Endothelial cell of umbilical vein (primary cell): ENCODE measurements around the gene TCF25.

Experiments used
- CTCF ChIP-seq, 2 donors: IDR thresholded peaks; 1 replicate in 1 of 2; 2 replicates in 1 of 2; pipeline ENCODE4 v1.5.1; 2011; ENCODE audit warnings: low read length in 2 of 2, mild to moderate bottlenecking in 2 of 2, moderate library complexity in 2 of 2, control low read depth in 1 of 2, inconsistent platforms in 1 of 2, low read depth in 1 of 2; ENCODE audit not compliant: insufficient read depth in 1 of 2; ENCODE audit errors: extremely low read depth in 1 of 2
- MYC ChIP-seq: IDR thresholded peaks from one replicate; pipeline ENCODE4 v1.6.1; 2011; ENCODE audit warnings: mild to moderate bottlenecking, low read depth, low read length
- POLR2A ChIP-seq: IDR thresholded peaks from 2 replicates; pipeline ENCODE4 v1.6.1; 2012; ENCODE audit warnings: low read depth, mild to moderate bottlenecking, control low read depth, low read length
- POLR2AphosphoS5 ChIP-seq: IDR thresholded peaks from 2 replicates; pipeline ENCODE4 v1.6.1; 2012; ENCODE audit warnings: low read depth, mild to moderate bottlenecking, control low read depth, low read length, moderate library complexity; ENCODE audit not compliant: insufficient read depth

- TF ChIP-seq POLR2AphosphoS5 (peak; percentile 49), CTCF (IDR thresholded peaks at IDR 0.05; ENCODE audit: extremely low read depth in 1 of 2, insufficient read depth in 1 of 2, low read depth in 1 of 2, low read length in 2 of 2) (no peak), POLR2A (peak; percentile 58), MYC (no peak)
Observed at GRCh38 chr16:89922477-89922883, 49.1 kb downstream of the TCF25 start.
